ENCODE data around the gene ZNRD2.
A peak's percentile ranks its signal among the peaks of the same experiment; 100 is the strongest.

The ZNRD2 gene

GRCh38 chr11:65572356-65573051 is 2.2 kb downstream of the ZNRD2 start, which contains the start of gene FAM89B:
Gene FAM89B, plus strand, starts transcription at chr11:65572538. Its CDS starts 132 bp downstream, at chr11:65572670.
- DNase-seq (ENCODE audit: low read depth): peak; percentile 77
- no peak for TF ChIP-seq CTCF (conservative IDR thresholded peaks at IDR 0.05; ENCODE audit: control insufficient read depth, insufficient read depth, low read depth, low read length)
- peak within 1 kb of the TSS; percentile 87 for H3K4me3 ChIP-seq (ENCODE audit: control insufficient read depth, low read depth, low read length)

GRCh38 chr11:65573391-65574079 is 3.3 kb downstream of the ZNRD2 start:
- no peak for TF ChIP-seq CTCF (conservative IDR thresholded peaks at IDR 0.05; ENCODE audit: control insufficient read depth, insufficient read depth, low read depth, low read length)
- DNase-seq (ENCODE audit: low read depth): no peak
- H3K4me3 ChIP-seq (ENCODE audit: control insufficient read depth, low read depth, low read length): peak overlapping the region; percentile 87

- peak overlapping the region; percentile 39 for H3K4me3 ChIP-seq (ENCODE audit: control insufficient read depth, low read depth, low read length)
These were observed 4.0 kb downstream of the ZNRD2 start for GRCh38 chr11:65574109-65574810.

GRCh38 chr11:65574811-65575567 is 4.7 kb downstream of the ZNRD2 start:
- TF ChIP-seq CTCF (conservative IDR thresholded peaks at IDR 0.05; ENCODE audit: control insufficient read depth, insufficient read depth, low read depth, low read length): no peak
- peak; percentile 25 for DNase-seq (ENCODE audit: low read depth)
- H3K4me3 ChIP-seq (ENCODE audit: control insufficient read depth, low read depth, low read length): peak overlapping the region; percentile 39

More at GRCh38 chr11:65574109-65574810, 4.0 kb downstream of the ZNRD2 start:
- DNase-seq (ENCODE audit: low read depth): peak; percentile 94
- TF ChIP-seq CTCF (conservative IDR thresholded peaks at IDR 0.05; ENCODE audit: control insufficient read depth, insufficient read depth, low read depth, low read length): peak; percentile 39

GRCh38 chr11:65575568-65576231 is 5.4 kb downstream of the ZNRD2 start, which contains the start of gene EHBP1L1:
Gene EHBP1L1, plus strand, starts transcription at chr11:65576053. Its CDS starts 250 bp downstream, at chr11:65576303.
- no peak for TF ChIP-seq CTCF (conservative IDR thresholded peaks at IDR 0.05; ENCODE audit: control insufficient read depth, insufficient read depth, low read depth, low read length)
- H3K4me3 ChIP-seq (ENCODE audit: control insufficient read depth, low read depth, low read length): peak within 1 kb of the TSS; percentile 61
- DNase-seq (ENCODE audit: low read depth): peak; percentile 58

Data from fibroblast of mammary gland (primary cell).